Activated naive CD8-positive, alpha-beta T cell treated with anti-CD3 and anti-CD28 coated beads, Interleukin-2, amount 10 ng/mL, durations not matched to agents 7 days and 5 days (primary cell): ENCODE measurements around the gene BHLHA15. TPM values are rescaled to one million over a fixed set of nuclear protein-coding genes. Genes with fewer than 3 reads are reported as not detected.

Experiments used
- ATAC-seq: fragments of 150-1000 bp; cut with Tn5 transposase; one replicate; pipeline ENCODE4 v1.10.0; 2021; ENCODE audit warnings: low read depth, moderate library complexity
- POLR2A ChIA-PET: fragments of 350-600 bp; sonication (Branson Sonifier 250); formaldehyde crosslinking; loops from one replicate; lab custom pipeline; 2021; ENCODE audit warnings: antibody characterized with exemption; lab: Charles Lee
- DNase-seq: peaks from one replicate; pipeline ENCODE4 v3.0.0; 2021
- H3K27ac Mint-ChIP-seq: one replicate; pipeline ENCODE4 v1.8.0; 2022; ENCODE audit warnings: mild to moderate bottlenecking, mixed read lengths
- H3K27me3 Mint-ChIP-seq: one replicate; pipeline ENCODE4 v1.8.0; 2022; ENCODE audit warnings: mild to moderate bottlenecking, moderate library complexity, mixed read lengths
- H3K36me3 Mint-ChIP-seq: one replicate; pipeline ENCODE4 v1.8.0; 2021; ENCODE audit warnings: mild to moderate bottlenecking, mixed read lengths
- H3K4me1 Mint-ChIP-seq: one replicate; pipeline ENCODE4 v1.8.0; 2021; ENCODE audit warnings: mixed read lengths
- H3K4me3 Mint-ChIP-seq: one replicate; pipeline ENCODE4 v1.8.0; 2022; ENCODE audit warnings: mild to moderate bottlenecking, moderate library complexity, mixed read lengths
- H3K9me3 Mint-ChIP-seq: one replicate; pipeline ENCODE4 v1.8.0; 2021; ENCODE audit warnings: mixed read lengths
- total RNA-seq, 2 experiments: library from RNA; stranded (reverse); gene quantifications; one replicate each; pipeline ENCODE4 v1.2.3, GENCODE V29; 2021

BHLHA15 gene
- total RNA-seq, 2 experiments from 2014 or later = not detected

GRCh38 chr7:98209166-98209920 is 1.9 kb upstream of the BHLHA15 start:
- Mint-ChIP-seq H3K4me1 (peaks cover 3% of the 10 kb centered on the region), H3K27me3 (no peaks in the 10 kb centered on the region), H3K4me3 (no peak overlapping the region), H3K9me3 (no peaks in the 10 kb centered on the region), H3K36me3 (peaks cover 9% of the 10 kb centered on the region), H3K27ac (no peak overlapping the region)
- ATAC-seq (no peak), DNase-seq (no peak)
- POLR2A ChIA-PET = no interaction called here

GRCh38 chr7:98210513-98211220 is 572 bp upstream of the BHLHA15 start:
- no peaks in the 10 kb centered on the region for H3K4me1 Mint-ChIP-seq
- peaks cover 5% of the 10 kb centered on the region for H3K36me3 Mint-ChIP-seq
- POLR2A ChIA-PET = no interaction called here
- no peaks in the 10 kb centered on the region for H3K9me3 Mint-ChIP-seq
- ATAC-seq (no peak), DNase-seq (no peak)
- no peak overlapping the region for H3K4me3 Mint-ChIP-seq
- H3K27me3 Mint-ChIP-seq = no peaks in the 10 kb centered on the region
- no peak overlapping the region for H3K27ac Mint-ChIP-seq

GRCh38 chr7:98211676-98212531 is 665 bp downstream of the BHLHA15 start:
- Mint-ChIP-seq H3K9me3 (no peaks in the 10 kb centered on the region), H3K4me3 (peak overlapping the region; percentile 39), H3K27me3 (no peaks in the 10 kb centered on the region), H3K4me1 (no peaks in the 10 kb centered on the region), H3K27ac (no peak overlapping the region), H3K36me3 (peaks cover 2% of the 10 kb centered on the region)
- POLR2A ChIA-PET = interaction anchor here (1.3 kb wide), 1 partner anchor 39 kb away, joined by 4 read pairs; no protein-coding TSS in a partner anchor
- DNase-seq = no peak
- no peak for ATAC-seq

- ATAC-seq (no peak), DNase-seq (no peak)
- POLR2A ChIA-PET = interaction anchor here (1.3 kb wide), 1 partner anchor 38 kb away, joined by 4 read pairs; no protein-coding TSS in a partner anchor
- Mint-ChIP-seq H3K36me3 (no peaks in the 10 kb centered on the region), H3K27ac (no peak overlapping the region), H3K4me3 (no peak overlapping the region), H3K27me3 (no peaks in the 10 kb centered on the region), H3K9me3 (no peaks in the 10 kb centered on the region), H3K4me1 (no peaks in the 10 kb centered on the region)
These were observed 1.3 kb downstream of the BHLHA15 start for GRCh38 chr7:98212532-98213041.

GRCh38 chr7:98213296-98213887 is 2.2 kb downstream of the BHLHA15 start:
- H3K4me3 Mint-ChIP-seq = no peak overlapping the region
- ATAC-seq = no peak

GRCh38 chr7:98213888-98214810 is 2.9 kb downstream of the BHLHA15 start:
- Mint-ChIP-seq H3K27me3 (no peaks in the 10 kb centered on the region), H3K36me3 (peaks cover under 1% of the 10 kb centered on the region), H3K4me3 (no peak overlapping the region), H3K4me1 (peaks cover 6% of the 10 kb centered on the region), H3K9me3 (no peaks in the 10 kb centered on the region), H3K27ac (no peak overlapping the region)
- POLR2A ChIA-PET = interaction anchor here (0.9 to 1.7 kb wide), 3 partner anchors 12 to 66 kb away, joined by 4 to 5 read pairs (median 5); no protein-coding TSS in a partner anchor
- ATAC-seq (no peak), DNase-seq (no peak)

More at GRCh38 chr7:98213296-98213887, 2.2 kb downstream of the BHLHA15 start:
- no peaks in the 10 kb centered on the region for H3K27me3 Mint-ChIP-seq
- POLR2A ChIA-PET = interaction anchor here (1.1 to 1.7 kb wide), 2 partner anchors 11 to 66 kb away, joined by 4 to 5 read pairs; no protein-coding TSS in a partner anchor
- no peak overlapping the region for H3K27ac Mint-ChIP-seq
- H3K4me1 Mint-ChIP-seq = peaks cover 3% of the 10 kb centered on the region
- DNase-seq = no peak
- no peaks in the 10 kb centered on the region for H3K36me3 Mint-ChIP-seq
- no peaks in the 10 kb centered on the region for H3K9me3 Mint-ChIP-seq

GRCh38 chr7:98214811-98215321 is 3.6 kb downstream of the BHLHA15 start:
- H3K36me3 Mint-ChIP-seq = peaks cover 5% of the 10 kb centered on the region
- H3K4me1 Mint-ChIP-seq = peaks cover 6% of the 10 kb centered on the region
- POLR2A ChIA-PET = interaction anchor here (0.9 to 1.7 kb wide), 2 partner anchors 13 to 36 kb away, joined by 5 read pairs; no protein-coding TSS in a partner anchor
- H3K27me3 Mint-ChIP-seq = no peaks in the 10 kb centered on the region
- ATAC-seq = no peak
- no peaks in the 10 kb centered on the region for H3K9me3 Mint-ChIP-seq
- H3K27ac Mint-ChIP-seq = no peak overlapping the region
- H3K4me3 Mint-ChIP-seq = no peak overlapping the region
- DNase-seq = no peak

- DNase-seq (no peak), ATAC-seq (no peak)
- POLR2A ChIA-PET = interaction anchor here (0.7 kb wide), 1 partner anchor 37 kb away, joined by 3 read pairs; no protein-coding TSS in a partner anchor
- Mint-ChIP-seq H3K27ac (no peak overlapping the region), H3K4me3 (no peak overlapping the region), H3K36me3 (peaks cover 5% of the 10 kb centered on the region), H3K9me3 (no peaks in the 10 kb centered on the region), H3K4me1 (peaks cover 6% of the 10 kb centered on the region), H3K27me3 (no peaks in the 10 kb centered on the region)
These were observed 4.6 kb downstream of the BHLHA15 start for GRCh38 chr7:98215561-98216495.

- no peaks in the 10 kb centered on the region for H3K27me3 Mint-ChIP-seq
- H3K36me3 Mint-ChIP-seq = peaks cover 5% of the 10 kb centered on the region
- H3K4me3 Mint-ChIP-seq = no peak overlapping the region
- ATAC-seq (no peak), DNase-seq (no peak)
- H3K27ac Mint-ChIP-seq = no peak overlapping the region
- no peaks in the 10 kb centered on the region for H3K9me3 Mint-ChIP-seq
- POLR2A ChIA-PET = interaction anchor here (0.7 kb wide), 2 partner anchors 18 to 36 kb away, joined by 3 to 5 read pairs; no protein-coding TSS in a partner anchor
- peaks cover 6% of the 10 kb centered on the region for H3K4me1 Mint-ChIP-seq
These were observed 5.8 kb downstream of the BHLHA15 start for GRCh38 chr7:98216941-98217622.
